Activated B cell treated with CpG ODN at 0.5 μM for 24 hours (primary cell): ENCODE results near the gene MEIS3. TPM values are rescaled to one million over a fixed set of nuclear protein-coding genes. Genes with fewer than 3 reads are reported as not detected.

Experiments
- ATAC-seq: fragments of 200-7000 bp; cut with Tn5 transposase; one replicate; pipeline ENCODE4 v1.10.0; 2021; ENCODE audit warnings: low read depth, mild to moderate bottlenecking, moderate library complexity
- CTCF ChIA-PET: fragments of 350-600 bp; sonication (Branson Sonifier 250); formaldehyde crosslinking; loops from one replicate; lab custom pipeline; 2021; ENCODE audit warnings: antibody characterized with exemption; lab: Charles Lee
- POLR2A ChIA-PET: fragments of 350-600 bp; sonication (Branson Sonifier 250); formaldehyde crosslinking; loops from one replicate; lab custom pipeline; 2021; ENCODE audit warnings: antibody characterized with exemption; lab: Charles Lee
- DNase-seq: peaks from one replicate; pipeline ENCODE4 v3.0.0; 2022
- H3K27ac Mint-ChIP-seq: one replicate; pipeline ENCODE4 v1.8.0; 2020; ENCODE audit warnings: mixed read lengths
- H3K27me3 Mint-ChIP-seq: one replicate; pipeline ENCODE4 v1.8.0; 2021; ENCODE audit warnings: mixed read lengths
- H3K36me3 Mint-ChIP-seq: one replicate; pipeline ENCODE4 v1.8.0; 2021; ENCODE audit warnings: low read depth, mixed read lengths
- H3K4me1 Mint-ChIP-seq: one replicate; pipeline ENCODE4 v1.8.0; 2021; ENCODE audit warnings: mixed read lengths
- H3K4me3 Mint-ChIP-seq: one replicate; pipeline ENCODE4 v1.8.0; 2020; ENCODE audit warnings: mild to moderate bottlenecking, mixed read lengths
- H3K9me3 Mint-ChIP-seq: one replicate; pipeline ENCODE4 v1.8.0; 2020; ENCODE audit warnings: mixed read lengths
- CTCF ChIP-seq: fragments of 200-600 bp; IDR thresholded peaks from one replicate; pipeline ENCODE4 v1.8.0; 2022; ENCODE audit warnings: antibody characterized with exemption, mild to moderate bottlenecking
- intact Hi-C: fragments of 100-400 bp; cut with micrococcal nuclease; formaldehyde crosslinking; loops from one replicate; pipeline ENCODE4 v1.15.1; 2024
- total RNA-seq: library from RNA; stranded (reverse); gene quantifications from 2 replicates; pipeline ENCODE4 v1.2.3, GENCODE V29; 2022

MEIS3 gene
- total RNA-seq, 1 donor from 2014 or later, result not detected

GRCh38 chr19:47459477-47459876 lies 40.1 kb upstream of the MEIS3 start:
- POLR2A ChIA-PET, result no interaction called here

GRCh38 chr19:47458672-47459071 lies 39.3 kb upstream of the MEIS3 start:
- ChIA-PET POLR2A (no interaction called here), CTCF (no interaction called here)
- Mint-ChIP-seq H3K4me3 (no peak overlapping the region), H3K9me3 (peaks cover 5% of the 10 kb centered on the region), H3K27me3 (peaks cover 34% of the 10 kb centered on the region), H3K36me3 (no peaks in the 10 kb centered on the region), H3K27ac (no peak overlapping the region), H3K4me1 (no peaks in the 10 kb centered on the region)
- DNase-seq, result no peak
- no peak for TF ChIP-seq CTCF
- ATAC-seq, result no peak
- intact Hi-C loops, result no loop called here

More at GRCh38 chr19:47459477-47459876, 40.1 kb upstream of the MEIS3 start:
- no peak for DNase-seq
- intact Hi-C loops, result no loop called here
- no peak overlapping the region for H3K4me3 Mint-ChIP-seq
- CTCF ChIA-PET, result no interaction called here
- H3K9me3 Mint-ChIP-seq, result peaks cover 5% of the 10 kb centered on the region
- H3K36me3 Mint-ChIP-seq, result no peaks in the 10 kb centered on the region
- peaks cover 31% of the 10 kb centered on the region for H3K27me3 Mint-ChIP-seq
- no peak for TF ChIP-seq CTCF
- H3K27ac Mint-ChIP-seq, result no peak overlapping the region
- H3K4me1 Mint-ChIP-seq, result no peaks in the 10 kb centered on the region
- ATAC-seq, result no peak

GRCh38 chr19:47456721-47457474 lies 37.6 kb upstream of the MEIS3 start:
- CTCF ChIA-PET, result no interaction called here
- H3K27me3 Mint-ChIP-seq, result peaks cover 32% of the 10 kb centered on the region
- H3K4me3 Mint-ChIP-seq, result no peak overlapping the region
- H3K36me3 Mint-ChIP-seq, result no peaks in the 10 kb centered on the region
- no peak for TF ChIP-seq CTCF
- ATAC-seq (no peak), DNase-seq (no peak)
- POLR2A ChIA-PET, result no interaction called here
- no peak overlapping the region for H3K27ac Mint-ChIP-seq
- peaks cover 5% of the 10 kb centered on the region for H3K9me3 Mint-ChIP-seq
- intact Hi-C loops, result no loop called here
- H3K4me1 Mint-ChIP-seq, result no peaks in the 10 kb centered on the region

- Mint-ChIP-seq H3K36me3 (no peaks in the 10 kb centered on the region), H3K4me3 (no peak overlapping the region), H3K27me3 (peaks cover 52% of the 10 kb centered on the region), H3K27ac (no peak overlapping the region), H3K4me1 (peaks cover 20% of the 10 kb centered on the region), H3K9me3 (peaks cover 9% of the 10 kb centered on the region)
- DNase-seq, result no peak
- ChIA-PET POLR2A (no interaction called here), CTCF (no interaction called here)
- ATAC-seq, result no peak
- intact Hi-C loops, result no loop called here
- no peak for TF ChIP-seq CTCF
These were observed 31.2 kb upstream of the MEIS3 start for GRCh38 chr19:47450478-47450877.

- ATAC-seq (no peak), DNase-seq (no peak)
- H3K4me3 Mint-ChIP-seq, result peak overlapping the region; percentile 22
- peaks cover 31% of the 10 kb centered on the region for H3K4me1 Mint-ChIP-seq
- no peak for TF ChIP-seq CTCF
- no peaks in the 10 kb centered on the region for H3K36me3 Mint-ChIP-seq
- peaks cover 6% of the 10 kb centered on the region for H3K9me3 Mint-ChIP-seq
- no peak overlapping the region for H3K27ac Mint-ChIP-seq
- POLR2A ChIA-PET, result no interaction called here
- CTCF ChIA-PET, result no interaction called here
- peaks cover 61% of the 10 kb centered on the region for H3K27me3 Mint-ChIP-seq
- intact Hi-C loops, result no loop called here
These were observed 29.0 kb upstream of the MEIS3 start for GRCh38 chr19:47448360-47448727.
